GM18511 (cell line): ENCODE data around the gene RAD51D.
"Not testable (repeated sequence)": the region's sequence is repeated elsewhere in the genome, so short reads cannot be mapped to it uniquely, and the experiment has no call there.

Experiments
- ATAC-seq: cut with Tn5 transposase; IDR thresholded peaks from one replicate; pipeline ENCODE4 v1.9.1; 2021; ENCODE audit warnings: mild to moderate bottlenecking, moderate library complexity; ENCODE audit not compliant: unreplicated experiment

RAD51D gene

DNA sequence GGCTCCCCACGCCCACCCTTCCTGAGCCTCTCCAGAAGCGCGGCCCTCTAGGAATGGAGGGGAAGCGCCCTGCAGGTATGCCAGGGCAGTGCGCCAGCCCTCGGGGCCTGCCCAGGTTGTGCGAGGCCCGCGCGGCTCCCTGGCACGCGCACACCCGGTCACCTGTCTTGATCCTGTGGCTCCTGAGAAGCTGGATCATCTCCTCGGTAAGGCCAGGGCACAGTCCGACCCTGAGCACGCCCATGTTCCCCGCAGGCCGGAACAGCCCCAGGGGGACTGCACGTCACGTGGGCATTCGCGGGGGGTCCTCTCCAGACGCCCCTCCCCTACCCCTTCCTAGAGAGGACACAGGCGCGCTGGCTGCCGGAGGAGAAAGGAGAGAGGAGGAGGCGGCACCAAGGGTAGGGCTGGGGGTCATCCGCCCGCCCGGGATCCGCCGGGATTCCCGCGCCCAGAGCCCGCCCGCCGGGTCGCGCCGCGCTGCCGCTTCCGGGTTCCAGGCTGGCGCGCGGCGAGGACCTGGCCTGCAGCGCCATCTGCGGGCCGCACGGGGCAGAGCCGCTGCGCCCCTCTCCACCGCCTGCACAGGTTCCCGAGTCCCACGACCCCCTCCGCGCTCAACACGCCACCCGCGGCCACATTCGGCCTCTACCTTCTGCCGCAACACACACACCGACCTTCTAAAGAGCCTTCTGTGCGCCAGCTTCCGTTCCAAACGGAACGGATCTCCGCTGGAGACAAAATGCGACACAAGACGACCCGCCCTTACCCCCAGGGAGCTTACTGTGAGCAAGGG is at the start of gene RAD51D:
Gene RAD51D, minus strand, starts transcription at position 491 of the 796 bp plus-strand sequence. Its CDS starts 247 bp downstream, at position 244.
- peak; percentile 90 for ATAC-seq

DNA sequence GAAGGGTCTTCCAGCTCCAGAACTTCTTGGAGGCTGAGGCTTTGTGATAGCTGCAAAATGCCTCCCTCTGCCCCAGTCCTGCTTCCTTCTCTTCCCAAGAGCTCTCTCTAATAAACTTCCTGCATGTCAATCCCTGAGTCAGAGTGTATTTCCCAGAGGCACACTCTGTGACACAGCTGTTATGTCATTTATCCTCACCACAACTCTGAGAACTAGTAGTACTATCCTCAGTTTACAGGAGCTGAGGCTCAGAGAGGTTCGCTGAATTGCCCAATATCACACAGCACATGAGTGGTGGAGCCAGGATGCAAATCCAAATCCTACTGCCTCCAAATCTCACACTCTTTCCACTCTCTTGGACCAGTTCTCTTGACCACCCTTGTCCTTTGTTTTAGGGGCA is 48.0 kb upstream of the RAD51D start:
- ATAC-seq, result no peak

- ATAC-seq, result no peak
Observed at GRCh38 chr17:35167046-35167445, 47.4 kb upstream of the RAD51D start.

DNA sequence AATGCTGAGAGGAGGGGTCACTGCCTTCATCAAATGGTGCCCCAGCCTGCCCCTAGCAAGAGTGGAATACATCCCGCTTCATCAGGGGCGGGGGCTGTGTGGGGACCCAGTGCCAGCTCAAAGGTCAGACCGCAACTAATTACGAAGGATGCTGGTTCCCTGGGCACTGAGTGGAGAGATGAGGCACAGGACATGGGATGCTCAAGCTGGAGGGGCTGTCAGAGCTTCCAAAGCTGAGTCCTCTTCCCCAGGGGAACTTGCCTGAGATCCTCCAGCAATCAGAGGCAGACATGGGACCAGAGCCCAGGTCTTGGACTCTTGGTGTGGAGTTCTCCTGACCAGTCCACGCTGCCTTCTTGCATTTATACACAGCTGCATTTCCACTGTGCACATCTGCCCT is 46.9 kb upstream of the RAD51D start:
- no peak for ATAC-seq

- ATAC-seq, result no peak
Observed at GRCh38 chr17:35164716-35165115, 45.1 kb upstream of the RAD51D start.

DNA sequence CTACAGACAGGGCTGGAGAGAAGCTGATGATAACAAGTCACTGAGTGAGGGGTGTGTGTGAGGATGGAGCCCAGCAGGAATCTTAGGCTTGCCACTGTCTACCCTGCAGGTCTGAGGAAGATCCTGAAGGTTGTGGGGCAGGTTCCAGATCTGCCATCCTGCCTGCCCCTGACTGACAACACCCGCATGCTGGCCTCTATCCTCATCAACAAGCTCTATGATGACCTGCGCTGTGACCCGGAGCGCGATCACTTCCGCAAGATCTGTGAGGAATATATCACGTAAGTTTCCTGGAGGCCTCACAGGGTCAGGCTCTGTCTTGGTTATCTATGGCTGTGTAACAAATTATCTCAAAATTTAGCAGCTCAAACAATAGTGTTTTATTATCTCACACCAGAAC is 44.2 kb upstream of the RAD51D start:
- no peak for ATAC-seq

DNA sequence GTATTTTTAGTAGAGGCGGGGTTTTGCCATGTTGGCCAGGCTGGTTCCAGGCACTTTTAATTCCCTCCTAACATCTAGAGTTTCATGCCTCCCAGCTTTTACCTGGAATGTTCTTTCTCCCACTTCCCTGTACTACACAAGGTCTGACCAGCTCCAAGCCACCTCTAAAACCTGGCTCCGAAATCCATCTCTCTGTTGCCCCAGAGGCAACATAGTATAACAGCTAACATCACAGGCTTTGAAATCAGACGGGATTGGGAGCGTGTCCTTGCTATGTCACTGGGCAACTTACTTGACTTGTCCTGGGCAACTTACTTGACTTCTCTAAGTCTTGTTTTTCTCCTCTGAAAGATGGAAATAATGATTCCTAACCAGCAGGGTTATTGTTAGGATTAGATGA is 43.1 kb upstream of the RAD51D start:
- no peak for ATAC-seq

DNA sequence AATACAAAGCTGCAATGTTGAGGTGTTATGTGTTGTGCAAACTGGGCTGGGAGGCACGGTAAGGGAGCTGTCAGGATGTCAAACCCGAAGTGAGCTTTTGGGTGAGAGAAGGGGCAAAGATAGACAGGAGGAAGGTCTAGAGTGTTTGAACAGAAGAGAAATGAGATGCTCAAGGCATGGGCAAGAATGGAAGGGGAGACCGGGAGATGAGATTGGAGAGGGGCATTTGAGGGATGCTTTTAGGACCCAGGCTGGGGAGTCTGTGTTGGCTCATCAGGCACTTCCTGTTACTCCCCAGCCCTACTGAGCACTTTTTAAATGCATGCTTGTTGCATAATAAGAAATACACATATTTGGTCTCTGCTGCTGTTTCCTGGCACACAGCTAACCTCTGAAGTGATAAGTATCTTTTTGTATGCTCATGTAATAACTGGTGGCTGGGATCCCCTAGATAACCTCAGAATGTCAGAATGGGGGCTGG is 41.7 kb upstream of the RAD51D start:
- ATAC-seq, result no peak

DNA sequence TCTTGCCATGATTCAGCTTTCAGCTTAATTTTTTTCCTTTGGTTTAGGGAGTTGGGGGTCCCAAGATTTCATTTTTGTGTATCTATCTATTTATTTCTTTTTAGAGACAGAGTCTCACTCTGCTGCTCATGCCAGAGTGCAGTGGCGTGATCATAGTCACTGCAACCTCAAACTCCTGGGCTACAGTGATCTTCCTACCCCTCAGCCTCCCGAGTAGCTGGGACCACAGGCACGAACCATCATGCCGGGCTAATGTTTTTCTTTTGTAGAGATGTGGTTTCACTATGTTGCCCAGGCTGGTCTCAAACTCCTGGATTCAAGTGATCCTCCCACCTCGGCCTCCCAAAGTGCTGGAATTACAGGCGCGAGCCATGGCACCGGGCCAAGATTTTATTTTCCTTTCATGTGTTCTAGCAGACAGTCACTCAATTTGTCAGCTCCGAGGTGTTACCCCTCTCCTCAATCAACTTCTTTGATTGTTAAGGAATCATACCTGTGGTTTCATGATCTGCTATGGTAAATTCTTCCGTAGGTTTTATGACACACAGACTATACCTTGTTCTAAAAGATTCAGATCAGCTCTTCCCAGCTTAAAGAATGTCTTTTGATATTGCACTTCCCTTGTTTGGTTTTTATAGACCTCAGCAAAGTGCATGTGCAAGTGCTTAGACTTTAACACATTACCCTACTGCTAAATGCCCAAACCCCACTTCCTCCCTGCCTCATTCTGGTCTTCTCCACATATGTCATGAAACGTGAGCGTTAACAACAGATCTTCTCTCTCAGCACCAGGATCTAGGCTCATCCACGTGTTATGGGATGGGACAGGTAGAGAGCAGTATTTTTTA is 40.9 kb upstream of the RAD51D start:
- ATAC-seq, result no peak

DNA sequence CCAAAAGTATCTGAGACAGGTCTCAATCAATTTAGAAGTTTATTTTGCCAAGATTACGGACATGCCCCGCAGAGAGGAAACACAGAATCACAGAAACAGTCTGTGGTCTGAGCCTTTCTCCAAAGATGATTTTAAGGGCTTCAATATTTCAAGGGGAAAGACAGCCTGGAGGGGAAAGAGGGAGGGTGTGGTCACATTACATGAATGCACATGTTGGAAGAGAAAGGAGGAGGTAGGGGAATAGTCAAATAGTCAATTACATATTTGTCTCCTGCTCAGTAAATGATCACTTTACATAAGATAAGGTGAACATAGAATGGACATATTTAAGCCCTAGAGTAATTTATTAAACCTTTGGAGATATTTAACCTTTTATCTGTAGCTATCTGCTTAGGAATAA is 40.3 kb upstream of the RAD51D start:
- no peak for ATAC-seq

DNA sequence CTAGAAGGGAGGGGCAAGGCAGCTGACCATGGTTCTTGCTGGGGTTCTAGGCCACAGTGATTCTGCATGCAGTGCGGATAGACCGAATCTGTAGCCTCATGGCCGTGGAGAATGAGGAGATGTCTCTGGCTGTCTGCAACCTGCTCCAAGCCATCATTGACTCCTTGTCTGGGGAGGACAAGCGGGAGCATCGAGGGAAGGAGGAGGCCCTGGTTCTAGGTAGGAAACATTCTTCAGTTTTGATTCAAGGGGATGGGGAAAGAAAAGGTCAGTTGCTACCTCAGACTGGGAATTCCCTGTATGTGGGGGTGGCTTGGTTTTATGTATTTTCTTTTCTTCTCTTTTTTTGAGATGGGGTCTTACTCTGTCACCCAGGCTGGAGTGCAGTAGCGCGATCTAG is 35.6 kb upstream of the RAD51D start:
- no peak for ATAC-seq

DNA sequence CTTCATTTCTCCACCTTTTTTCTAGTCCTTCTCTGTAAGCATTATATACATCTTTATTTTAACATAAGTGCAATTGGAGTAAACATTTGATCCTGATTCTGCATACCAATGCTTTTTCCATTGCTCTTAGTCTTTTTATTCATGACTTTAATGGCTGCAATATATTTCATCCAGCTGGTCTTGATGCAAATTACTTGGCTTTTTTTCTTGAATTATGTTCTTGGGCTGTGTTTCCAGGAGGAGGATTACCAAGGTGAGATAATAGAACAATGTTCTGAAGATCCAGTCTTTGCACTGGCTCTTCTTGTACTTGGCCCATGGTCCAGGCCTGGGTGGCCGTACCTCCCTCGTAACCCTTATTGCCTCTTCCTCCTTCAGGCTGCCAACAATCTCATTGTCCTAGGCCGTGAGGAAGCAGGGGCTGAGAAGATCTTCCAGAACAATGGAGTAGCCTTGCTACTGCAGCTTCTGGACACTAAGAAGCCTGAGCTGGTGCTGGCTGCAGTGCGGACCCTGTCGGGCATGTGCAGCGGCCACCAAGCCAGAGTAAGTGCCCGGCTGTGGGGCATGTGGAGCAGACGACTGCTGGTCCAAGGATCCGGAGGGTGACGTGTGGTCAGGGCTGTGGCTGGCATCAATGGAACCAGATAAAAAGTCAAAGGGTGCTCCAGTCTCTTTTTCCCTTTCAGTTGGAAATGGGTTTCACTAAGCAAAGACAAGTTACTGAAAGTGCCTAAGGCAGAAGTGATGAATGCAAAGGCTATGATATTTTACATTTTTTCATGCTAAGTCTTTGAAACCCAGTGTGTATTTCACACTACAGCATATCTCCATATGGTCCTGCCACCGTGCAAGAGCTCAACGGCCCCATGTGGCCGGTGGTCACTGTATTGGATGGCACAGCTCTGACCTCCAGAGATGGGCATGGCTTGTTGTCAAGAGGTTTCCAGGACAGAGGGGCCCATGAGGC is 34.8 kb upstream of the RAD51D start:
- no peak for ATAC-seq

DNA sequence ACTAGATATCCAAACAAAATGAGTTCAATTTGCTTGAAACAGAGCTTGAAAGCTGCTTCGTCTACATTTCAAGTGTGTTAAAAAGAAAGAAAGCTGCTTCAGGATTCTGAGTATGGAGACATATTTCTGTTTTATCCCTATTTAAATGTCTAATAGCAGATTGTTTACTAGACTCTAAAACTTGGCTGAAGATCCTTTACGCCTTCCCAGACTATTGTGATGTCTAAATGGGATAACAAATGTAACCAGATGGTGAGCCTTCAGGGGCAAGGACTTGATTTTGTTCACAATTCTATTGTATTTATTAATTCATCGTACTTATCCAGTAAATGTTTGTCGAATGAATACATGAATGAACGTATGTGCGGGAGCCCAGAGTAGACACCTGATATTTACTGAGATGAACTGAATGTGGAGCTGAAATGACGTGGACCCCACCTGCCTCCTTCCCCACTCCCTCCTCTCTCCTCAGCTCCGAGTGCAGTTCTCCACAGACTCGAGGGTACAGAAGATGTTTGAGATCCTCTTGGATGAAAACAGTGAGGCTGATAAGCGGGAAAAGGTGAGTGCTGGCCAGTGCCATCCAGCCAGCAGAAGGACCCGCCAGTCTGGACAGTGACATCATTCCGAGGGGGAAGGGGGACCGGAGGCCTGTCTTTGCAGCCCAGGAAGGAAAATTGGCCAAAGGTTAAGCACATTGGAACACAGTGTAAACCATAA is 32.9 kb upstream of the RAD51D start:
- no peak for ATAC-seq

DNA sequence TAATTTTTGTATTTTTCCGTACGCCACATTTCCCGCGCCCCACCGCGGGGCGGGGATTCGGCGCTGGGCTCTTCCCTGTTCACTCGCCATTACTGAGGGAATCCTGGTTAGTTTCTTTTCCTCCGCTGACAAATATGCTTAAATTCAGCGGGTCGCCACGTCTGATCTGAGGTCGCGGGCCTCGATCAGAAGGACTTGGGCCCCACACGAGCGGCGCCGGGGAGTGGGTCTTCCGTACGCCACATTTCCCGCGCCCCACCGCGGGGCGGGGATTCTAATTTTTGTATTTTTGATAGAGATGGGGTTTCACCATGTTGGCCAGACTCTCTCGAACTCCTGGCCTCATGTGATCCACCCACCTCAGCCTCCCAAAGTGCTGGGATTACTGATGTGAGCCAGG is 31.4 kb upstream of the RAD51D start:
- not testable (repeated sequence) for ATAC-seq

GRCh38 chr17:35149941-35150340 is 30.3 kb upstream of the RAD51D start:
- ATAC-seq, result no peak

DNA sequence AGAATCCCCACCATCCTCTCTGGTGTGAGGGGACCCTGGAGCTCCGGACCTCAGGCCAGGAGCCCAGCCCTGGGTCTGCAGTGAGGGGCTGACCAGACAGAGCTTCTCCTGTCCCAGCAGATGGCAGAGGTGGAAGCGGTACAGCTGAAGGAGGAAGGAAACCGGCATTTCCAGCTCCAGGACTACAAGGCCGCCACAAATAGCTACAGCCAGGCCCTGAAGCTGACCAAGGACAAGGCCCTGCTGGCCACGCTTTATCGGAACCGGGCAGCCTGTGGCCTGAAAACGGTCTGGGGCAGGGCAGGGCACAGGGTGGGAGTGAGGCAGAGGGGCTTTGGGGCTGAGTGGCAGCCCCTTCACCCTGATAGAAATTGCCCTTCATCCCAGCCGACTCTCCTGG is 28.5 kb upstream of the RAD51D start:
- no peak for ATAC-seq

DNA sequence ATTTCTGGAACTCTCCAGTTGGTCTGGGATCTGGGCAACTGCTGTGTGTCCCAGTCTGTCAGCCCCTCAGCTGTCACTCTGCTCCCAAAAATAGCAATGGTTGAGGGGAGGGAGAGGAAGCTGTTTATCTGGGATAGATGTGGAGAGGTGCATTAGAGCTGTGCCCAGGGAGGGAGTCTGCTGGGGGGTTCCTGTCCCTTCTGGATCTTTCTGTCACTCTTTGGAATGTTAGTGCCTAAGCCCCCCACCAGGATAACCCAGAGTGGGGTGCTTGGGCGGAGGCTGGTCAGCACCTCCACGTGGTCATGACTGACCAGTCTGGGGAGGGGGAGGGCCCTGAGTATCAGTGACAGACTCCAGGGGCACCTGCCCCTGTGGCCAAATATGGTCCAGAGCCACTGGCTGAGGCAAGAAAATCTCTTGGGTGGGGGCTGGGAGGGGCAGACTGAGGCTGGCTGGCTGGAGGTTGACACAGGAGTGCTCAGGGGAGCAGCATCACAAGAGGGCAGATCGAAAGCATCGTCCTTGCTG is 27.8 kb upstream of the RAD51D start, which contains the start of gene UNC45B:
Gene UNC45B, plus strand, starts transcription at position 443 of the 531 bp plus-strand sequence. CDS start 447 bp downstream, outside the sequence.
- no peak for ATAC-seq

GRCh38 chr17:35146214-35146833 is 26.7 kb upstream of the RAD51D start:
- no peak for ATAC-seq

DNA sequence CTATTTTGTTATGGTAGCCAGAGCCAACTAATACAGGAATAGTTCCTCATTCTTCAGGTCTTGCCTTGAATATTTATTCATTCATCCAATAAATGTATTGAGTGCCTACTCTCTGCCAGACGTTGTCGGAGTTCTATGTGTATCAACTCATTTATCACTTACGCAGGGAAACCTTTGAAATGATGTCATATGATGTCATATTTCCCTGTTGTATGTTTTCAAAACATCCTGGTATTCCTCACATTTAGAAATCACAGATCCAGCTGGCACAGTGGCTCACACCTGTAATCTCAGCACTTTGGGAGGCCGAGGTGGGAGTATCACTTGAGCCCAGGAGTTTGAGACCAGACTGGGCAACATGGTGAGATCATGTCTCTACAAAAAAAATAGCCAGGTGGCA is 25.2 kb upstream of the RAD51D start:
- ATAC-seq, result no peak
